ENCODE data around the gene ABCC5. TPM values are rescaled to one million over a fixed set of nuclear protein-coding genes. Genes with fewer than 3 reads are reported as not detected.

Gene ABCC5
- total and polyA plus RNA-seq, 2 donors from 2014 or later = 31.9 to 39.3 TPM

- Histone ChIP-seq H3K27me3 (ENCODE audit: control insufficient read depth, insufficient read depth, low read length) (no peaks in the 10 kb centered on the region), H3K27ac (ENCODE audit: low read depth in 2 of 2, low read length in 2 of 2) (no peak overlapping the region), H3K9me3 (ENCODE audit: control insufficient read depth in 2 of 3, insufficient read depth in 1 of 3, low read length in 3 of 3) (no peaks in the 10 kb centered on the region), H3K9ac (ENCODE audit: low read length in 3 of 3) (no peak overlapping the region), H3K4me1 (ENCODE audit: control insufficient read depth in 2 of 3, insufficient read depth in 2 of 3, low read depth in 1 of 3, low read length in 3 of 3) (no peaks in the 10 kb centered on the region), H3K4me3 (ENCODE audit: low read length in 3 of 3) (no peak overlapping the region), H3K36me3 (ENCODE audit: control insufficient read depth in 2 of 3, insufficient read depth in 3 of 3, low read length in 3 of 3) (peaks cover 0 to 12% (median 9%) of the 10 kb centered on the region in 3 donors)
- intact Hi-C loops (cut with DNase I) = no loop called here
- DNase-seq (no peak), FAIRE-seq (no peak)
- no peak for TF ChIP-seq CTCF (IDR thresholded peaks at IDR 0.05; ENCODE audit: borderline replicate concordance, extremely low read depth, insufficient read depth)
Observed at GRCh38 chr3:183930086-183930485, 87.6 kb downstream of the ABCC5 start.

GRCh38 chr3:183927059-183927458 lies 90.6 kb downstream of the ABCC5 start:
- H3K27me3 ChIP-seq (ENCODE audit: control insufficient read depth, insufficient read depth, low read length) = no peaks in the 10 kb centered on the region
- H3K9me3 ChIP-seq (ENCODE audit: control insufficient read depth in 2 of 3, insufficient read depth in 1 of 3, low read length in 3 of 3) = no peaks in the 10 kb centered on the region
- peaks cover 0 to 21% (median 19%) of the 10 kb centered on the region in 3 donors for H3K36me3 ChIP-seq (ENCODE audit: control insufficient read depth in 2 of 3, insufficient read depth in 3 of 3, low read length in 3 of 3)
- no peaks in the 10 kb centered on the region for H3K4me1 ChIP-seq (ENCODE audit: control insufficient read depth in 2 of 3, insufficient read depth in 2 of 3, low read depth in 1 of 3, low read length in 3 of 3)
- intact Hi-C loops (cut with DNase I) = no loop called here
- no peak overlapping the region for H3K27ac ChIP-seq (ENCODE audit: low read depth in 2 of 2, low read length in 2 of 2)
- TF ChIP-seq CTCF (IDR thresholded peaks at IDR 0.05; ENCODE audit: borderline replicate concordance, extremely low read depth, insufficient read depth) = no peak
- H3K4me3 ChIP-seq (ENCODE audit: low read length in 3 of 3) = no peak overlapping the region
- DNase-seq = no peak
- FAIRE-seq = no peak
- H3K9ac ChIP-seq (ENCODE audit: low read length in 3 of 3) = no peak overlapping the region

- Histone ChIP-seq H3K4me1 (ENCODE audit: control insufficient read depth in 2 of 3, insufficient read depth in 2 of 3, low read depth in 1 of 3, low read length in 3 of 3) (no peaks in the 10 kb centered on the region), H3K4me3 (ENCODE audit: low read length in 3 of 3) (no peak overlapping the region), H3K9me3 (ENCODE audit: control insufficient read depth in 2 of 3, insufficient read depth in 1 of 3, low read length in 3 of 3) (no peaks in the 10 kb centered on the region), H3K9ac (ENCODE audit: low read length in 3 of 3) (no peak overlapping the region), H3K27ac (ENCODE audit: low read depth in 2 of 2, low read length in 2 of 2) (no peak overlapping the region), H3K36me3 (ENCODE audit: control insufficient read depth in 2 of 3, insufficient read depth in 3 of 3, low read length in 3 of 3) (peaks cover 0 to 24% (median 23%) of the 10 kb centered on the region in 3 donors), H3K27me3 (ENCODE audit: control insufficient read depth, insufficient read depth, low read length) (no peaks in the 10 kb centered on the region)
- FAIRE-seq = no peak
- TF ChIP-seq CTCF (IDR thresholded peaks at IDR 0.05; ENCODE audit: borderline replicate concordance, extremely low read depth, insufficient read depth) = no peak
- intact Hi-C loops (cut with DNase I) = no loop called here
- DNase-seq = no peak
Observed at GRCh38 chr3:183924956-183925355, 92.7 kb downstream of the ABCC5 start.

- H3K27me3 ChIP-seq (ENCODE audit: control insufficient read depth, insufficient read depth, low read length) = no peaks in the 10 kb centered on the region
- H3K9me3 ChIP-seq (ENCODE audit: control insufficient read depth in 2 of 3, insufficient read depth in 1 of 3, low read length in 3 of 3) = no peaks in the 10 kb centered on the region
- peaks cover 0 to 26% (median 24%) of the 10 kb centered on the region in 3 donors for H3K36me3 ChIP-seq (ENCODE audit: control insufficient read depth in 2 of 3, insufficient read depth in 3 of 3, low read length in 3 of 3)
- no peak overlapping the region for H3K27ac ChIP-seq (ENCODE audit: low read depth in 2 of 2, low read length in 2 of 2)
- H3K9ac ChIP-seq (ENCODE audit: low read length in 3 of 3) = no peak overlapping the region
- FAIRE-seq = no peak
- intact Hi-C loops (cut with DNase I) = no loop called here
- no peak overlapping the region for H3K4me3 ChIP-seq (ENCODE audit: low read length in 3 of 3)
- no peak for DNase-seq
- TF ChIP-seq CTCF (IDR thresholded peaks at IDR 0.05; ENCODE audit: borderline replicate concordance, extremely low read depth, insufficient read depth) = no peak
- H3K4me1 ChIP-seq (ENCODE audit: control insufficient read depth in 2 of 3, insufficient read depth in 2 of 3, low read depth in 1 of 3, low read length in 3 of 3) = no peaks in the 10 kb centered on the region
Observed at GRCh38 chr3:183924543-183924942, 93.1 kb downstream of the ABCC5 start.

Measured in kidney (tissue), 14 donors.